Measurements from ENCODE around the gene ATXN10.

- TF ChIP-seq POLR2A (IDR thresholded peaks at IDR 0.05) (no peak), CTCF (IDR thresholded peaks at IDR 0.05) (no peak)
Observed at GRCh38 chr22:45885171-45885840, 213.7 kb downstream of the ATXN10 start.
